ENCODE results near the gene NDUFB11. TPM values are rescaled to one million over a fixed set of nuclear protein-coding genes. Genes with fewer than 3 reads are reported as not detected.

Gene NDUFB11
- total RNA-seq, 4 donors from 2014 or later, result 105 to 172 (median 168) TPM

GRCh38 chrX:47170861-47171692, 26.6 kb upstream of the NDUFB11 start:
- no peak for ATAC-seq
- peaks cover 0 to 37% of the 10 kb centered on the region in 2 donors for H3K36me3 ChIP-seq
- in situ Hi-C loops (cut with MboI; ENCODE audit: low sequenced_read_pairs in 4 of 4), result no loop called here

GRCh38 chrX:47169726-47170515, 25.4 kb upstream of the NDUFB11 start:
- intact Hi-C loops (cut with DNase I; ENCODE audit: low total_unique reads), result no loop called here
- no peak overlapping the region for H3K27ac ChIP-seq
- in situ Hi-C loops (cut with MboI; ENCODE audit: low sequenced_read_pairs in 4 of 4), result no loop called here
- H3K4me1 ChIP-seq, result no peaks in the 10 kb centered on the region
- no peaks in the 10 kb centered on the region for H3K27me3 ChIP-seq
- no peaks in the 10 kb centered on the region for H3K9me3 ChIP-seq
- H3K4me3 ChIP-seq, result no peak overlapping the region
- no peak for ATAC-seq
- H3K36me3 ChIP-seq, result peaks cover 0 to 25% of the 10 kb centered on the region in 2 donors
- no peak for TF ChIP-seq POLR2A (IDR thresholded peaks at IDR 0.05)
- TF ChIP-seq CTCF (IDR thresholded peaks at IDR 0.05 in 4 of 5, conservative IDR thresholded peaks at IDR 0.05 in 1 of 5), result no peak
- DNase-seq, result no peak

More at GRCh38 chrX:47170861-47171692, 26.6 kb upstream of the NDUFB11 start:
- no peak for TF ChIP-seq POLR2A (IDR thresholded peaks at IDR 0.05)
- no peak for TF ChIP-seq CTCF (IDR thresholded peaks at IDR 0.05 in 4 of 5, conservative IDR thresholded peaks at IDR 0.05 in 1 of 5)
- no peak for DNase-seq
- Histone ChIP-seq H3K27me3 (no peaks in the 10 kb centered on the region), H3K4me1 (no peaks in the 10 kb centered on the region), H3K9me3 (no peaks in the 10 kb centered on the region), H3K27ac (no peak overlapping the region), H3K4me3 (no peak overlapping the region)
- intact Hi-C loops (cut with DNase I; ENCODE audit: low total_unique reads), result no loop called here

- no peaks in the 10 kb centered on the region for H3K27me3 ChIP-seq
- intact Hi-C loops (cut with DNase I; ENCODE audit: low total_unique reads), result no loop called here
- DNase-seq (no peak), ATAC-seq (no peak)
- TF ChIP-seq POLR2A (IDR thresholded peaks at IDR 0.05) (no peak), CTCF (IDR thresholded peaks at IDR 0.05 in 4 of 5, conservative IDR thresholded peaks at IDR 0.05 in 1 of 5) (no peak)
- no peak overlapping the region for H3K4me3 ChIP-seq
- peaks cover 0 to 19% of the 10 kb centered on the region in 2 donors for H3K36me3 ChIP-seq
- H3K9me3 ChIP-seq, result no peaks in the 10 kb centered on the region
- in situ Hi-C loops (cut with MboI; ENCODE audit: low sequenced_read_pairs in 4 of 4), result no loop called here
- H3K27ac ChIP-seq, result no peak overlapping the region
- H3K4me1 ChIP-seq, result no peaks in the 10 kb centered on the region
Observed at GRCh38 chrX:47169273-47169672, 24.8 kb upstream of the NDUFB11 start.

GRCh38 chrX:47168495-47169073, 24.1 kb upstream of the NDUFB11 start:
- intact Hi-C loops (cut with DNase I; ENCODE audit: low total_unique reads), result no loop called here
- H3K4me3 ChIP-seq, result no peak overlapping the region
- H3K4me1 ChIP-seq, result no peaks in the 10 kb centered on the region
- in situ Hi-C loops (cut with MboI; ENCODE audit: low sequenced_read_pairs in 4 of 4), result no loop called here
- TF ChIP-seq POLR2A (IDR thresholded peaks at IDR 0.05) (no peak), CTCF (IDR thresholded peaks at IDR 0.05 in 4 of 5, conservative IDR thresholded peaks at IDR 0.05 in 1 of 5) (no peak)
- H3K27ac ChIP-seq, result no peak overlapping the region
- peaks cover 0 to 14% of the 10 kb centered on the region in 2 donors for H3K36me3 ChIP-seq
- DNase-seq (no peak), ATAC-seq (no peak)
- no peaks in the 10 kb centered on the region for H3K27me3 ChIP-seq
- H3K9me3 ChIP-seq, result no peaks in the 10 kb centered on the region
